GM21825 (cell line): ENCODE results near the gene TIA1.
"Not testable (repeated sequence)": the region's sequence is repeated elsewhere in the genome, so short reads cannot be mapped to it uniquely, and the experiment has no call there.

Experiments used
- ATAC-seq: cut with Tn5 transposase; IDR thresholded peaks from one replicate; pipeline ENCODE4 v1.9.1; 2021; ENCODE audit warnings: mild to moderate bottlenecking, moderate library complexity; ENCODE audit not compliant: unreplicated experiment

Gene TIA1

GRCh38 chr2:70248181-70248847, at the start of gene TIA1:
Gene TIA1, minus strand, starts transcription at chr2:70248628. Its CDS starts 198 bp downstream, at chr2:70248430.
- ATAC-seq = peak; percentile 92

DNA sequence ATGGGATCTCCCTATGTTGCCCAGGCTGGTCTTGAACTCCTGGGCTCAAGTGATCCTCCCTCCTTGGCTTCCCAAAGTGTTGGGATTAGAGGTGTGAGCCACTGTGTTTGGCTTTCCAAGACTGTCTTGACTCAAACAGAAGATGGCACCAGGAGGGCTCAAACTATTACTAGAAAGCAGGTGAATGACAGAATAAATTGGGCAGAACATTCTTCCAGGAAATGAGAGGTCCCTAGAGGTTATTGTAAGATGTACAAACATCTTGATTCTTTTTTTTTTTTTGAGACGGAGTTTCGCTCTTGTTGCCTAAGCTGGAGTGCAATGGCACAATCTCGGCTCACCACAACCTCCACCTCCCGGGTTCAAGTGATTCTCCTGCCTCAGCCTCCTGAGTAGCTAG, 49.4 kb upstream of the TIA1 start:
- ATAC-seq = not testable (repeated sequence)

DNA sequence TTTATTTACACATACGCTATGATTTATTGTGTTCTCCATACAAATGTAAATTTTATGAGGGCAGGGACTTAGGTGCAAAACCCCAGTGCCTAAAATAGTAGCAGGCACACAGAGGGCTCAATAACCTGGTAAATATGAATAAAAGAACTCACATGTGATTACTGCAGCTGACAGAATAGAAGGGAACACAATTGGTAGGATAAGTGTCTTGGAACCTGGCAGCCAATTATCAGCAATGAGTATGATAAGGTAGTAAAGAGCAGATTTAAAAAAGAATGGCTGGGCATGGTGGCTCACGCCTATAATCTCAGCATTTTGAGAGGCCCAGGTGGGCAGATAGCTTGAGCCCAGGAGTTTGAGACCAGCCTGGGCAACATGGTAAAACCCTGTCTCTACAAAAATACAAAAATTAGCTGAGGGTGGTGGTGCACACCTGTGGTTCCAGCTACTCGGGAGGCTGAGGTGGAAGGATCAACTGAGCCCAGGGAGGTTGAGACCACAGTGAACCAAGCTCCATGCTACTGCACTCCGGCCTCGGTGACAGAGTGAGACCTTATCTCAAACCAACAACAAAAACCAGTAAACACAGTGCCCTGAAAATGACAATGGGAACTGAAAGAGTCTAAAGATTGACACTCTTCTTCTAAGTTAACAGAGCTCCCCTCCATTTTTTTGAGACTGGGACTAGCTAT, 35.2 kb upstream of the TIA1 start:
- no peak for ATAC-seq

DNA sequence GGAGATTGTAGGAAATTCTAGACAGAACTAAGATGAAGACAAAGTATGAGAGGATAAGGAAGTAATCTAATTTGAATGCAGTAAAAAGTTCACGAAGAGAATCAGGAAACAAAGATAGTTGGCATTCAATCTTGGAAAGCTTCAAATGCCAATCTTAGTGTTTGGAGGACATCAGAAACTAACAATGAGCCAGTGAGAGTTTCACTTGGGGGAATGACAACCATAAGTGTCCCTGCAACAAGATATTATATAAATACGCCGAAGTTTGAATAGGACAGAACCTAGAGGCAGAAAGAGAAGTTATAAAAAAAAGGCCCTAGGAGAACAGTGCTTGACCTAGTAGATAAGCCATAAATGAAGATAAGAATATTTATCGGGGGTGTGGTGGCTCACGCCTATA, 34.0 kb upstream of the TIA1 start:
- no peak for ATAC-seq

DNA sequence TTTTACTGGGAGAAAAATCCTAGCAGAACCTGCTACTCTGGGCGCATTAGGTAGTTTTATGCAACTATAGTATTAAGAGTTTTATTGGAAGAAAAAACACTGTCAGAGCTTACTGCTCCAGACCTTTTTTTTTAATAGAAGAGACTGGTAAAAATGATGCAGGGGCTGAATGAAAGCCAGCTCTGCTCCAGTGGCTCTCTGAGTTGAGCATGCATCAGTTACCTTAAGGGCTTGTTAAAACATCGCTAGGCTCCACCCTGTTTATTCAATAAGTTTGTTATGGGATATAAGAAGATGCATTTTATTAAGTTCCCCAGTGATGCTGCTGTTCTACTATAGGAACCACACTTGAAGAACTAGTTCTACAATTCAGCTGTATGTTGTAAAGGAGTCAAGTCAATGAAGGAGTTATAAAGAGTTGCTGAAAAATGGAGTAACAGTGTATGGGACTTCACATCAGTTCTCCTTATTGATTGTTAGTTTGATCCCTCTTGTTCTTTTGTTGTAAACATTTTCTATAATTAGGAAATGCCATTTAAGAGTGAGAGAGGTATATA, 31.9 kb upstream of the TIA1 start:
- no peak for ATAC-seq

DNA sequence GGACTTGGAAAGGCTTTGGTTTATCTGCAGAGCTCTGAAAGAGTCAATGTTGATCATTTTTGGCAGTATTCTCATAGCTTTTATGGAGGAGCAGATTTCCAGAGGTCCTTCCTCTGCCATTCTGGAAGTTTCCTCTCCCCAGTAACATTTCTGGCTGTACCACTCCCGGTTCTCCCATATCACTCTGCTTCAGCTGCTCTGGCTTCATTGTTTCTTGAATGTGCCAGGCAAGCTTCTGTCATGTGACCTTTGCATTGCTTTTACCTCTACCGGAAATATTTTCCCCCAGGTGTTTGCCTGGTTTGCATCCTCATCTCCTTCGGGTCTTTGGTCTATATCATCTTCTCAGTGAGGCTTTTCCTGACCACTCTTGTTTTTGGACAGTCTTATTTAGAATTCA, 21.9 kb upstream of the TIA1 start:
- ATAC-seq = no peak

DNA sequence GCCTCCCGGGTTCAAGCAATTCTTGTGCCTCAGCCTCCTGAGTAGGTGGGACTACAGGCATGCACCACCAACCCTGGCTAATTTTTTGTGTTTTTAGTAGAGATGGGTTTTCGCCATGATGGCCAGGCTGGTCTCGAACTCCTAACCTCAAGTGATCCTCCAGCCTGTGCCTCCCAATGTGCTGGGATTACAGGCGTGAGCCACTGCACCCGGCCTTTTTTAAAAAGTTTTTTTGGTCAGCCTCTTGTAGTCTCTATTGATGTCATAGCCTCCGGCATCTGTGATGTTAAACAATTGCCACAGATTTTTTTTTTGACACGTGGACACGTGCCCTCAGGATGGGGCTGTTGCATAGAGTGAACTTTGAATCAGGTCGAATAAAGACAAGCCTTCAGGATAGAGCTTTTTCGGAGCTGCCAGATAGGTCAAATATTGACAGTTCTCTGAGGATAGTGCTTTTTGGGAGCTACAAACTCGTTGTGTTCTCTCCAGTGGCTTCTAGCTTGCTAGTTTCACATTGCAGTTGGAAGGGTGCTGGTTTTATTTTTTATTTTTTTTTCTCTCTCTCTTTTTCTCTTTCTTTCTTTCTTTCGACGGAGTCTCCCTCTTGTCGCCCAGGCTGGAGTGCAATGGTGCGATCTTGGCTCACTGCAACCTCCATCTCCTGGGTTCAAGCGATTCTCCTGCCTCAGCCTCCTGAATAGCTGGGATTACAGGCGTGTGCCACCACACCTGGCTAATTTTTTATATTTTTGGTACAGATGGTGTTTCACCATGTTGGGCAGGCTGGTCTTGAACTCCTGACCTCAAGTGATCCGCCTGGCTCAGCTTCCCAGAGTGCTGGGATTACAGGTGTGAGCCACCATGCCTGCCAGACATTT, 21.2 kb upstream of the TIA1 start:
- ATAC-seq = not testable (repeated sequence)

DNA sequence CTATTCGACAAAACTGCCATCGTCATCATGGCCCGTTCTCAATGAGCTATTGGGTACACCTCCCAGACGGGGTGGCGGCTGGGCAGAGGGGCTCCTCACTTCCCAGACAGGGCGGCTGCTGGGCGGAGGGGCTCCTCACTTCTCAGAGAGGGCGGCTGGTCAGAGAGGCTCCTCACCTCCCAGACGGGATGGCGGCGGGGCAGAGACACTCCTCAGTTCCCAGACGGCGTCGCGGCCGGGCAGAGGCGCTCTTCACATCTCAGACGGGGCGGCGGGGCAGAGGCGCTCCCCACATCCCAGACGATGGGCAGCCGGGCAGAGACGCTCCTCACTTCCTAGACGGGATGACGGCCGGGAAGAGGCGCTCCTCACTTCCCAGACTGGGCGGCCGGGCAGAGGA, 18.5 kb upstream of the TIA1 start:
- ATAC-seq = not testable (repeated sequence)

DNA sequence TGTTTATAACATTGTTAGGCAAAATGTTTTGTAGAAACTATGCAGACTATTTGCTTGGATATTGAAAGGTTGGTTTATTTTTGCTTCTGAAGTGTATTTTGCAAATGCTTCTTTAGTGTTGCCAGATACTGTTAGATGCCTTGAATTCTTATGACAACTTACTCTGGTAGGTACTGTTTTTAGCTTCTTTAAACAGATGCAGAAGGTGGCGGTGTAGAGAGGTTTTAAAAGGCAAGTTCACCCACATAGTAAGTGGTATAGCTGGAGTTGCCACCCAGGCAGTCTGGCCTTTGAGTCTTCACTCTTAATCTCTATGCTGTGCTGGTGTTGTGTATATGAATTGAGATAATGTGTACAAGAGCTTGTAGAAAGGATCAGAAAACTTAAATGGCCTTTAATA, 13.1 kb upstream of the TIA1 start:
- no peak for ATAC-seq

DNA sequence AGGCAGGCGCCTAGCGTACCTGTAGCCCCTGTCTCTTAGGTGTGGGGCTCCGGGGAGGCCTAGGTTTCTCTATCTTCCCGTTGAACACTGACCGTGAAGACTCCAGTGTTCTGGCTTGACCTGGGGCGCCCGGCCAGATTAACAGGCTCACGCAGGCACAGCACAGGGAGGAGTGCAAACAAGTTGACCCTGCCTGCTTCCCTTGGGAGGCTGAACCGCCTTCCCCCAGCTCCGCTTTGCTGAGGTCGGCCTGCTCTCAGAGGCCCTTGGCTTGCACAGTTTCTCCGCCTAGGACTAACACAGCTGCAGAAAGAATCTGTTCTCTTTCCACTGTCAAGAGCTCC, 10.1 kb upstream of the TIA1 start:
- ATAC-seq = no peak

- ATAC-seq = no peak
Measured at GRCh38 chr2:70255637-70256314, 7.3 kb upstream of the TIA1 start.

- no peak for ATAC-seq
Measured at GRCh38 chr2:70250434-70250833, 2.0 kb upstream of the TIA1 start.

DNA sequence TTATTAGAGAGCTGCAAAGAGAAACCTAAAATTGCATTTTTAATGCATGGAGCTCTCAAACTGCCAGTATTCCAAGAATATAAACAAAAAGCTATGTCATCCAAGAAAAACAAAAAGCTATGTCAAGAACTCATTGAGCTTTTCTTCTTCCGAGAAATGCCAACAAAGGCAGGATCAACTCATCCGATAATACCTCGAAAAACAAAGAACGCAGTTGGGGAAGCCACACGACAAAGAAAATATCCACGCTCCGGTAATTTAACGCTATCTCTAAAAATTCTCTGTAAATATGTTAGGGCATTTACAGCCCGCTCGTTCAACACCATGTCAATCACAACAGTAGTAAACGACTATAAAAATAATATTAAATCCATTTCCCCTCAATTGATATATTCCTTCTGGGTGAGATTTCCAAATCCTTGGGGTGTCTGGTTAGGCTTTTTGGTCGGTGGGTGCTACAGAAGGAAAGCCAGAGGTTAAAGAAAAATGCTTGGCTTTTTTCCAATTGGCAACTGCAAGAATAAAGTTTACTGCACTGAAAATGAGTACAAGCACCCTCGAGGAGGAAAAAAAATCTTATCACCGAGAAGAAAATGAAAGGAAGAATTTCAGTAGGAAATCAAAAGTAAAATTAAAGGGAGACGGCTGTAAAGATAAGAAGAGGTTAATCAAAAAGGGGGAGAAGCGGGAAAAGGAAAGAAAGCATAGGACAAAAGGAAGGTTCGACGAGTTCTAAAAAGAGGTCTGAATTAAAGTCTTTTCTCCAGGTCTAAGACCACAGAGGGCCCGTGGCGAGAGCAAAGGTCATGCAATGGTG, 856 bp downstream of the TIA1 start:
- ATAC-seq = no peak

DNA sequence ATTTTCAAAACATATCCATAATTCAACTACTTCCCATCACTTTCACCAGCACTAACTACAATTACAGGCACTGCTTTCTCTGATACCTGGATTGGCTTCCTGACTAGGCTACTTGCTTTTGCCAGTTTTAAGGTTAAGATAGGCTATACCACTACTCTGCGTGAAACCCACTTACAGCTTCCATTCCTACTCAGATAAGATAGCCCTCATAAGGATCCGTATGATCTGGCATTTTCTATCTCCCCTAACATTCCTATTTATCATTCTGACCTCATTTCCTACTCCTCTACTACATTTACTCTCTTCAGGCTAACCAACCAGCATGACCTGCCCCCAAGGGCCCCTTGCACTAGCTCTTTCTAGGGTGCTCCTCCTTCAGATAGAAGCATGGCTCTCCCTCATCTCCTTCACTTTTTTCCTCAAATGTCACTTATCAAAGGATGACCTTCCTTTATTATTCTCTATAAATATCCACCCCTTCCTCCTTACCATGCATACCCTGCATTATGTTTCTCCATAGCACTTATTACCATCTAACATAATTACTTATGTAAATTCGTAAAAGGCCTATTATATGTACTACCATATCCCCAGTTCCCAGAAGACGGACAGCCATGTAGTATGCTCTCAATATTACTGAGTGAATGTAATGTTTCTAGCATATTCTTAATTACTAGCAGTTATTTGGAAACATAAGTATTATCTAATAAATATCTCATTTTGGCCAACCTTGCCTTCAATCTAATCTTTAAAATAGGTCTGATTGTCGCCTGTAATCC, 4.4 kb downstream of the TIA1 start:
- ATAC-seq = no peak

DNA sequence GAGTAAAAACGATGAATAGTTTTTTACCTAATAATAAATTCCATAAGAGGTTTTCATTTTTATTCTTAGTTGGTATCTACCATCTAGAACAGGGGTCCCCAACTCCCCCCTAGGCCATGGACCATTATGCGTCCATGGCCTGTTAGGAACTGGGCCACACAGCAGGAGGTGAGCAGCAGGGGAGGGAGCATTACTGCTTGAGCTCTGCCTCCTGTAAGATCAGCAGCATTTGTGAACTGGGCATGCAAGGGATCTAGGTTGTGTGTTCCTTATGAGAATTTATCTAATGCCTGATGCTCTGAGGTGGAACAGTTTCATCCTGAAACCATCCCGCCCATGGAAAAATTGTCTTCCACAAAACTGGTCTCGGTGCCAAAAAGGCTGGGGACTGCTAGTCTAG, 5.9 kb downstream of the TIA1 start:
- ATAC-seq = no peak

DNA sequence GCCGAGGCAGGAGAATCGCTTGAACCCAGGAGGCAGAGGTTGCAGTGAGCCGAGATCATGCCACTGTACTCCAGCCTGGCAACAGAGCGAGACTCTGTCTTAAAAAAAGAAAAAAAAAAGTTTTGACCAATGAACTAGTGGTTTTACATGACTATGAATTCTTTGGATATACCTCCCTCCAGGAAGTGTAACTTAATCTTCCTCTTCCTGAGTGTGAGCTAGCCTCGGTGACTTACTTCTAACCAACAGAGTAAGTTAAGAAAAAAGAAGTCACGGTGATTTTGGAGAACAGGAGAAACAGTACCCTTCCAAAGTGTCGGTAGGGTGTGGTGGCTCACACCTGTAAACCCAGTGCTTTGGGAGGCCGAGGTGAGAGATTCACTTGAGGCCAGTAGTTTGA, 7.1 kb downstream of the TIA1 start:
- no peak for ATAC-seq

DNA sequence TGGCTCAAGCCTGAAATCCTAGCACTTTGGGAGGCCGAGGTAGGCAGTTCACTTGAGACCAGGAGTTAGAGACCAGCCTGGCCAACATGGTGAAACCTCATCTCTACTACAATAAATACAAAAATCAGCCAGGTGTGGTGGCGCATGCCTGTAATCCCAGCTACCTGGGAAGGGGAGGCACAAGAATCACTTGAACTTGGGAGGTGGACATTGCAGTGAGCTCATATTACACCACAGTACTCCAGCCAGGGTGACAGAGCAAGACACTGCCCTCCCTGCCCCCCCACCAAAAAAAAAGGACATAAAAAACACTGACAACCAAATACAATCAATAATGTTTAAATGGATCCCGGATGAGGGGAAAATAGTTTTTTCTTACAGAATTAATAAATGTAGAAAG, 7.8 kb downstream of the TIA1 start:
- no peak for ATAC-seq

DNA sequence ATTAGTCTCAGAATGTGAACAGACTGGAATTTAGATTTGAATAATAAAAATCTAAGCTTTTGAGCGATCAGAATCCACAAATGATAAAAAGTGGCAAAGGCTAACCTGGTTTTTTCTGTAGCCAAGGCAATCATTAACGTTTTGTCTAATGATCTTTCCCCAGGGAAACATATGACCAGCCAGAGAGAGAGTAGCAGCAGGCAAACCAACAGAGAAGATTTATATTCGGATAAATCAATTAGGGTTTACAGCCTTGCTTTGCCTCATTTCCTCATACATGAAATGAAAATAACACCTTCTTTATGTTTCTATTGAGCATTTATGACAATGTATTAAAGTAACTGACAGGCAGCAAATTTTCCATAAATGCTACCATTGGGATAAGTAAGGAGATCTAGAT, 14.5 kb downstream of the TIA1 start:
- no peak for ATAC-seq

DNA sequence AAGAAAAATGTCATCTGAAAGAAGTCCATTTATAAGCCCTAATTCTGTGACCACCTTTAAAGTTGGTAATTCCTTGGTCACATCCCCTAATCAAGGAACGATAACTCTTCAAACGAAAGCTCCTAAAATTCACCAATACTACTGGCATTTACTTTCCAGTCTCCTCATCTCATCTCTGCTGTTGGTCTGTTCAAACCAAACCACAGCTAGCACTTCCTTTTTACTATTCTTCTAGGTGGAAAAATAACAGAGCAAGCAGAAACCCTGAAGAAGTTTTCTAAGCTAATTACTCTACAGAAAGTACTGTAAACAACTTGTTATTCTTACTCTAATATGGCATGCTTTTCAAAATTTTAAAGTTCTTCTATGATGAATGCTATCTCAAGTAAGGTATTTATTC, 21.6 kb downstream of the TIA1 start:
- ATAC-seq = no peak
